ENCODE measurements around the gene EPHB1. TPM values are rescaled to one million over a fixed set of nuclear protein-coding genes. Genes with fewer than 3 reads are reported as not detected.

EPHB1 gene
- total and polyA plus RNA-seq, 2 donors (not counting 3 experiments of a cell fraction or from before 2014, with no cell fraction given): 1.3 to 5.2 TPM

DNA sequence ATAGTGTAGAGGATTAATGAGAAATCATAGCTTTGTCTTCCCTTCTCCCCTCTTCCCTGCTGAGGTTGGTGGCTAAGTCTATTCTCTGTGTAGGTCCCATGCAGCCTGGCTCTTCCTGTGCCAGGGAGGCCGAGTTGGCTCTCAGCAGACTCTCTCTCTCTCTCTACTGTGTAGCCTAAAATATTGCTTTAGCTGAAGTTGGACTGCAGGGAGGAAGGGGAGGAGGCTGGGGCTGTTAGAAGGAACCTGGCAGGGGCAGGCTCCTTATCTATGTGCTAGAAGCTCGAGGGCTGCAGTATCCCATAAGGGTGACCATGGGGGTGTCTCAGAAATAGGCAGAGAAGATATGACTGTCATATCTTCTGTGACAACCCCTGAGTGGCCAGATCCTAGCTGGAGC is 160.8 kb downstream of the EPHB1 start:
- Histone ChIP-seq H3K9me3 (replicated peaks; ENCODE audit: control insufficient read depth, insufficient read depth, low read length) (no peaks in the 10 kb centered on the region), H3K4me3 (replicated peaks in 1 of 3; ENCODE audit: insufficient read depth in 1 of 3, low read depth in 1 of 3, low read length in 3 of 3) (no peak overlapping the region), H3K9ac (replicated peaks; ENCODE audit: extremely low read depth, insufficient read depth, low read length) (no peak overlapping the region), H2AFZ (ENCODE audit: low read depth, low read length) (no peak overlapping the region), H3K27me3 (ENCODE audit: control insufficient read depth in 2 of 2, insufficient read depth in 2 of 2, low read length in 2 of 2) (no peaks in the 10 kb centered on the region), H4K20me1 (replicated peaks; ENCODE audit: control insufficient read depth, extremely low read depth, insufficient read depth, low read length) (no peaks in the 10 kb centered on the region), H3K4me1 (ENCODE audit: control insufficient read depth, extremely low read depth, insufficient read depth, low read length) (no peaks in the 10 kb centered on the region), H3K9me1 (replicated peaks; ENCODE audit: control insufficient read depth, extremely low read depth, insufficient read depth, low read length) (no peaks in the 10 kb centered on the region), H3K36me3 (ENCODE audit: control insufficient read depth in 2 of 2, extremely low read depth in 1 of 2, insufficient read depth in 2 of 2, low read length in 2 of 2) (no peaks in the 10 kb centered on the region), H3K27ac (ENCODE audit: insufficient read depth, low read depth, low read length) (no peak overlapping the region), H3K79me2 (ENCODE audit: control insufficient read depth, insufficient read depth, low read length) (no peaks in the 10 kb centered on the region), H3K4me2 (ENCODE audit: insufficient read depth, low read length) (no peak overlapping the region)
- no TSS peak for BruUV-seq (replicated peaks)
- intact Hi-C loops (cut with micrococcal nuclease): no loop called here
- POLR2A ChIA-PET: no interaction called here
- no peak for FAIRE-seq
- DNase-seq (ENCODE audit: low read depth, low spot score): no peak
- no peak for TF ChIP-seq POLR2A (IDR thresholded peaks at IDR 0.05; ENCODE audit: low read depth, low read length)
- no peak for TF ChIP-seq EZH2 (IDR thresholded peaks at IDR 0.05; ENCODE audit: borderline replicate concordance, low read depth, low read length, severe bottlenecking)
- no peak for TF ChIP-seq MYC (IDR thresholded peaks at IDR 0.05; ENCODE audit: low read depth, low read length)
- TF ChIP-seq POLR2AphosphoS5 (IDR thresholded peaks at IDR 0.05; ENCODE audit: insufficient read depth, low read depth, low read length): no peak
- TF ChIP-seq FOS (IDR thresholded peaks at IDR 0.05; ENCODE audit: borderline replicate concordance, insufficient read depth, low read length): no peak
- no peak for TF ChIP-seq GATA2 (IDR thresholded peaks at IDR 0.05; ENCODE audit: insufficient read depth, insufficient read length, low read depth, low read length)
- TF ChIP-seq, protein P1, sequence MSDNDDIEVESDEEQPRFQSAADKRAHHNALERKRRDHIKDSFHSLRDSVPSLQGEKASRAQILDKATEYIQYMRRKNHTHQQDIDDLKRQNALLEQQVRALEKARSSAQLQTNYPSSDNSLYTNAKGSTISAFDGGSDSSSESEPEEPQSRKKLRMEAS (IDR thresholded peaks at IDR 0.05; ENCODE audit: insufficient read depth, insufficient read length): no peak
- no peak for TF ChIP-seq JUN (IDR thresholded peaks at IDR 0.05; ENCODE audit: borderline replicate concordance, insufficient read depth, insufficient read length, low read depth)
- TF ChIP-seq CTCF (IDR thresholded peaks at IDR 0.05; ENCODE audit: extremely low read depth in 1 of 2, insufficient read depth in 1 of 2, low read depth in 1 of 2, low read length in 2 of 2): no peak
- CTCF ChIA-PET: no interaction called here
- dilution Hi-C loops (cut with MboI; ENCODE audit: extremely low pct_ligation_motif_present, low sequenced_read_pairs): no loop called here
